NCI-H345 treated with DMSO at 0.1 percent for 48 hours (cell line): ENCODE measurements around the gene WBP2.
"Not testable (repeated sequence)": the region's sequence is repeated elsewhere in the genome, so short reads cannot be mapped to it uniquely, and the experiment has no call there.

Experiments
- DNase-seq: peaks from one replicate; lab custom pipeline; 2025; ENCODE audit not compliant: unreplicated experiment; lab: John Stamatoyannopoulos, UW

Gene WBP2

GRCh38 chr17:75814900-75815373 is 40.2 kb downstream of the WBP2 start:
- no peak for DNase-seq

- DNase-seq = no peak
Observed at GRCh38 chr17:75814021-75814395, 41.1 kb downstream of the WBP2 start.

- no peak for DNase-seq
Observed at GRCh38 chr17:75813081-75814020, 41.8 kb downstream of the WBP2 start.

GRCh38 chr17:75812096-75813013 is 42.8 kb downstream of the WBP2 start:
- DNase-seq = no peak

- no peak for DNase-seq
Observed at GRCh38 chr17:75811174-75811573, 44.0 kb downstream of the WBP2 start.

- DNase-seq = not testable (repeated sequence)
Observed at GRCh38 chr17:75810756-75811155, 44.4 kb downstream of the WBP2 start.

- DNase-seq = no peak
Observed at GRCh38 chr17:75810216-75810615, 44.9 kb downstream of the WBP2 start.

- no peak for DNase-seq
Observed at GRCh38 chr17:75809631-75810111, 45.5 kb downstream of the WBP2 start.

- DNase-seq = no peak
Observed at GRCh38 chr17:75808905-75809621, 46.1 kb downstream of the WBP2 start.

GRCh38 chr17:75808549-75808904 is 46.6 kb downstream of the WBP2 start:
- no peak for DNase-seq

- no peak for DNase-seq
Observed at GRCh38 chr17:75807861-75808260, 47.3 kb downstream of the WBP2 start.

GRCh38 chr17:75806822-75807500 is 48.2 kb downstream of the WBP2 start:
- DNase-seq = no peak

GRCh38 chr17:75803883-75804282 is 51.3 kb downstream of the WBP2 start:
- no peak for DNase-seq

- DNase-seq = no peak
Observed at GRCh38 chr17:75799402-75799801, 55.7 kb downstream of the WBP2 start.

GRCh38 chr17:75795820-75796607 is 59.1 kb downstream of the WBP2 start:
- no peak for DNase-seq
